Astrocyte (in vitro differentiated cells and primary cell): Measurements from ENCODE around the gene EYS. TPM values are rescaled to one million over a fixed set of nuclear protein-coding genes. Genes with fewer than 3 reads are reported as not detected.
A peak's percentile ranks its signal among the peaks of the same experiment; 100 is the strongest.

ENCODE experiments used
- DNase-seq: peaks from one replicate; pipeline ENCODE4 v3.0.0-alpha.2; 2010; ENCODE audit warnings: low read depth
- FAIRE-seq: peaks from 2 replicates; lab custom pipeline; 2011; peaks lifted over from hg19 to GRCh38; lab: Jason Lieb, UNC
- H2AFZ ChIP-seq: 2 replicates; pipeline ENCODE4 v1.6.0; 2012; ENCODE audit warnings: low read depth, low read length, inconsistent platforms
- H3K27ac ChIP-seq: 2 replicates; pipeline ENCODE4 v1.5.1; 2011; ENCODE audit warnings: low read depth, low read length, inconsistent platforms
- H3K27me3 ChIP-seq: 2 replicates; pipeline ENCODE4 v1.6.0; 2011; ENCODE audit warnings: low read length, inconsistent platforms; ENCODE audit not compliant: insufficient read depth
- H3K36me3 ChIP-seq: 2 replicates; pipeline ENCODE4 v1.5.1; 2011; ENCODE audit warnings: low read length, inconsistent platforms; ENCODE audit not compliant: insufficient read depth
- H3K4me1 ChIP-seq: 2 replicates; pipeline ENCODE4 v1.5.1; 2011; ENCODE audit warnings: low read length, inconsistent platforms; ENCODE audit not compliant: insufficient read depth
- H3K4me2 ChIP-seq: 2 replicates; pipeline ENCODE4 v1.6.0; 2012; ENCODE audit warnings: low read length, inconsistent platforms
- H3K4me3 ChIP-seq: 2 replicates; pipeline ENCODE4 v1.5.1; 2011; ENCODE audit warnings: low read depth, mild to moderate bottlenecking, low read length, inconsistent platforms; ENCODE audit not compliant: insufficient read depth
- H3K79me2 ChIP-seq: 2 replicates; pipeline ENCODE4 v1.6.0; 2012; ENCODE audit warnings: mild to moderate bottlenecking, low read length, inconsistent platforms; ENCODE audit not compliant: insufficient read depth
- H3K9ac ChIP-seq: 2 replicates; pipeline ENCODE4 v1.6.0; 2012; ENCODE audit warnings: mild to moderate bottlenecking, low read length, inconsistent platforms
- H3K9me3 ChIP-seq: 2 replicates; pipeline ENCODE4 v1.5.1; 2012; ENCODE audit warnings: low read depth, mild to moderate bottlenecking, low read length, inconsistent platforms; ENCODE audit not compliant: insufficient read depth
- H4K20me1 ChIP-seq: 2 replicates; pipeline ENCODE4 v1.6.0; 2012; ENCODE audit warnings: low read length, inconsistent platforms; ENCODE audit not compliant: insufficient read depth
- H3K27ac Mint-ChIP-seq: one replicate; pipeline ENCODE4 v1.8.0; 2021; ENCODE audit warnings: mild to moderate bottlenecking, mixed read lengths; ENCODE audit not compliant: unreplicated experiment
- H3K27me3 Mint-ChIP-seq: one replicate; pipeline ENCODE4 v1.8.0; 2021; ENCODE audit warnings: low read depth, mixed read lengths; ENCODE audit not compliant: unreplicated experiment
- H3K36me3 Mint-ChIP-seq: one replicate; pipeline ENCODE4 v1.8.0; 2021; ENCODE audit warnings: low read depth, mixed read lengths; ENCODE audit not compliant: unreplicated experiment
- H3K4me1 Mint-ChIP-seq: one replicate; pipeline ENCODE4 v1.8.0; 2021; ENCODE audit warnings: low read depth, mixed read lengths; ENCODE audit not compliant: unreplicated experiment
- H3K4me3 Mint-ChIP-seq: one replicate; pipeline ENCODE4 v1.8.0; 2021; ENCODE audit warnings: mild to moderate bottlenecking, moderate library complexity, mixed read lengths; ENCODE audit not compliant: unreplicated experiment
- H3K9me3 Mint-ChIP-seq: one replicate; pipeline ENCODE4 v1.8.0; 2021; ENCODE audit warnings: mild to moderate bottlenecking, mixed read lengths; ENCODE audit not compliant: unreplicated experiment
- EZH2 ChIP-seq: IDR thresholded peaks from 2 replicates; pipeline ENCODE4 v1.6.1; 2012; ENCODE audit warnings: mild to moderate bottlenecking, low read length, inconsistent platforms; ENCODE audit not compliant: insufficient read depth
- total RNA-seq: library from RNA; stranded (reverse); gene quantifications from 2 replicates; pipeline ENCODE4 v1.2.1, GENCODE V29; 2021
- TF ChIP-seq, protein P1 (sequence below): IDR thresholded peaks from 2 replicates; pipeline ENCODE4 v1.5.1; 2011; ENCODE audit warnings: low read depth, mild to moderate bottlenecking, inconsistent platforms, low read length, moderate library complexity; ENCODE audit not compliant: insufficient read depth

Gene EYS
- total RNA-seq, 1 donor from 2014 or later: 0.16 TPM

DNA sequence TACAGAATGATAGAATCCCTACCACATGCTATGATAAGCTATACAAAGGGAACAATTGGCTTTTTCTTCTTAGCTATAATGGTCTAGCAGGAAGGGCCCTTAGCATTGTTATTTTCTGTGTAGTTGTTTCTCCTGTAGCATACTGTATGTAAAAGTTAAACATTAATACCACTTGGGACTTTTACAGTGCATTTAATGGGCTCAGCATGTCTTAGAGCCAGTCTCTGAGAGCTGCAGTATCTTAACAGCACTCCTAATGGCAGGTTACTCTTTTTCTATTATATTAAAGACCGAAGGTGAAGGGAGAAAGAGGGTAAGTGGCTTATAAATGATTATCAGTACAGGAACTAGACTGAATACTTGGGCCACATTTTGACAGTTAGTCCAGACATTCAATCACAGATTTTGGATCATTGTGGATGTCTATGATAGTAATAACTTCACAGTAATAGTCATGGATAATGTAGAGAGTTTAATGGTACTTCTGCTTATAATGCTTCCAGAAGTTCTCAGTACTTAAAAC lies 1780.7 kb downstream of the EYS start:
- no peak overlapping the region for H3K27ac ChIP-seq
- no peak overlapping the region for H3K4me2 ChIP-seq
- DNase-seq: no peak
- Mint-ChIP-seq H3K4me1 (no peaks in the 10 kb centered on the region), H3K27ac (no peak overlapping the region), H3K27me3 (no peaks in the 10 kb centered on the region), H3K4me3 (no peak overlapping the region), H3K9me3 (no peaks in the 10 kb centered on the region), H3K36me3 (no peaks in the 10 kb centered on the region)
- no peaks in the 10 kb centered on the region for H3K36me3 ChIP-seq
- no peaks in the 10 kb centered on the region for H3K4me1 ChIP-seq
- no peak overlapping the region for H3K9ac ChIP-seq
- no peaks in the 10 kb centered on the region for H3K9me3 ChIP-seq
- TF ChIP-seq EZH2: no peak
- TF ChIP-seq, protein P1, sequence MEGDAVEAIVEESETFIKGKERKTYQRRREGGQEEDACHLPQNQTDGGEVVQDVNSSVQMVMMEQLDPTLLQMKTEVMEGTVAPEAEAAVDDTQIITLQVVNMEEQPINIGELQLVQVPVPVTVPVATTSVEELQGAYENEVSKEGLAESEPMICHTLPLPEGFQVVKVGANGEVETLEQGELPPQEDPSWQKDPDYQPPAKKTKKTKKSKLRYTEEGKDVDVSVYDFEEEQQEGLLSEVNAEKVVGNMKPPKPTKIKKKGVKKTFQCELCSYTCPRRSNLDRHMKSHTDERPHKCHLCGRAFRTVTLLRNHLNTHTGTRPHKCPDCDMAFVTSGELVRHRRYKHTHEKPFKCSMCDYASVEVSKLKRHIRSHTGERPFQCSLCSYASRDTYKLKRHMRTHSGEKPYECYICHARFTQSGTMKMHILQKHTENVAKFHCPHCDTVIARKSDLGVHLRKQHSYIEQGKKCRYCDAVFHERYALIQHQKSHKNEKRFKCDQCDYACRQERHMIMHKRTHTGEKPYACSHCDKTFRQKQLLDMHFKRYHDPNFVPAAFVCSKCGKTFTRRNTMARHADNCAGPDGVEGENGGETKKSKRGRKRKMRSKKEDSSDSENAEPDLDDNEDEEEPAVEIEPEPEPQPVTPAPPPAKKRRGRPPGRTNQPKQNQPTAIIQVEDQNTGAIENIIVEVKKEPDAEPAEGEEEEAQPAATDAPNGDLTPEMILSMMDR: no peak
- no peak overlapping the region for H2AFZ ChIP-seq
- no peaks in the 10 kb centered on the region for H3K27me3 ChIP-seq
- no peaks in the 10 kb centered on the region for H4K20me1 ChIP-seq
- no peaks in the 10 kb centered on the region for H3K79me2 ChIP-seq
- no peak overlapping the region for H3K4me3 ChIP-seq
- no peak for FAIRE-seq

DNA sequence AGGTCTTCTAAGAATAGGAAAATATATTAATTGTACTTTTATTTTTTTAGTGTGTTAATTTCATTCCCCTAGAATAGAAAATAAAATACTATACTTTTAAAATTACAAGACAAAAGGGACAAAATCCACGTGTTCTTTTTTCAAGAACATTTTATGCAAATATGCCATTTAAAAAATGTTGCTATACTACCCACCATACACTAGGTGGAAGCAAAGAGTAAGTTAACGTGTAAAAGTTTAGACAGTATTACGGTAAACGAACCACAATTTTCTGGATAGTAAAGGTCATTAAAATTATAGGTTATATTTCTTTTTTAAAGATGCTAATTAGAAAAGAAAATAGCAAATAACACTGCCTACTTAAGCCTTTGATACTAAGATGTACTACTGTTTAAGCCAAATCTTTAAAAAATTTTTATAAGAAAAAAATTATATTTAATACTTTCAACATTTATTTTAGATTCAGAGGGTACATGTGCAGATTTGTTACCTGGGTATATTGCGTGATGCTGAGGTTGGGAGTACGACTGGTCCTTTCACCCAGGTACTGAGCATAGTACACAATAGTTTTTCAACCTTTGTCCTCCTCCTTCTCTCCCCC lies 1783.8 kb downstream of the EYS start:
- H3K4me3 Mint-ChIP-seq: no peak overlapping the region
- H3K9me3 Mint-ChIP-seq: no peaks in the 10 kb centered on the region
- peak; percentile 20 for DNase-seq
- H3K4me3 ChIP-seq: no peak overlapping the region
- no peak overlapping the region for H3K9ac ChIP-seq
- no peaks in the 10 kb centered on the region for H3K9me3 ChIP-seq
- no peaks in the 10 kb centered on the region for H3K27me3 ChIP-seq
- FAIRE-seq: no peak
- no peaks in the 10 kb centered on the region for H3K79me2 ChIP-seq
- TF ChIP-seq, protein P1: peak; percentile 56
- no peak for TF ChIP-seq EZH2
- no peaks in the 10 kb centered on the region for H4K20me1 ChIP-seq
- no peaks in the 10 kb centered on the region for H3K4me1 Mint-ChIP-seq
- H3K27ac ChIP-seq: no peak overlapping the region
- no peak overlapping the region for H3K4me2 ChIP-seq
- no peaks in the 10 kb centered on the region for H3K4me1 ChIP-seq
- no peaks in the 10 kb centered on the region for H3K36me3 ChIP-seq
- no peak overlapping the region for H2AFZ ChIP-seq
- H3K27ac Mint-ChIP-seq: no peak overlapping the region
- H3K27me3 Mint-ChIP-seq: peaks cover 4% of the 10 kb centered on the region
- H3K36me3 Mint-ChIP-seq: no peaks in the 10 kb centered on the region

DNA sequence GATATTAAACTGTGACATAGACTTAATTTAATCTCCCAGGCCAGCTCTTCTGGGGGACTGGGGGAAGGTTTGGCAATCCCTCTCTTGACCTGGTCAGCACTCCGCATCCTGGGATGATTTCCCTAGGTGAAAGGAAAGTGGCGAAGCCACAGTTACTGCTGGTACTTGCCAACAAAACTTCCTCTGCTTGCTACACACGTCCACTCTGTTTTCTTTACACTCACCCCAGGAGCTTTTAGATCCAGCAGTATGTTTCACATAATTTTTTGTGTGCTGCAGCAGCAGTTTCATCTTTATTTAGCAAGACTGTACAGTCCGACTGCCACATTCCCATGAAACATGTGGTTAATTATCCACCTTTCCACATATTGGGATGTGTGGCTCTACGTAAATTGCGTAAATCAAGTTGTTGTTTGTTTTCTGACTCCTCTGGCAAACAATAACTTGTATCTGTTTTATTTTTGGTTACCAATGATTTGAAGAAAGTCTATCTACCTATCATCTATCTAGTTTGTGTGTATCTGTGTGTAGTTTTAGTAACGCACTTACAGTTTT lies 1787.4 kb downstream of the EYS start:
- no peak overlapping the region for H3K27ac Mint-ChIP-seq
- Histone ChIP-seq H3K27me3 (no peaks in the 10 kb centered on the region), H3K4me1 (no peaks in the 10 kb centered on the region), H3K9me3 (no peaks in the 10 kb centered on the region), H4K20me1 (no peaks in the 10 kb centered on the region), H3K27ac (no peak overlapping the region), H3K4me2 (no peak overlapping the region), H3K4me3 (no peak overlapping the region), H3K36me3 (no peaks in the 10 kb centered on the region), H2AFZ (no peak overlapping the region), H3K79me2 (no peaks in the 10 kb centered on the region), H3K9ac (no peak overlapping the region)
- DNase-seq (no peak), FAIRE-seq (no peak)
- H3K4me1 Mint-ChIP-seq: no peaks in the 10 kb centered on the region
- no peaks in the 10 kb centered on the region for H3K9me3 Mint-ChIP-seq
- TF ChIP-seq EZH2: no peak
- TF ChIP-seq, protein P1: no peak
- H3K27me3 Mint-ChIP-seq: peaks cover 4% of the 10 kb centered on the region
- H3K36me3 Mint-ChIP-seq: no peaks in the 10 kb centered on the region
- no peak overlapping the region for H3K4me3 Mint-ChIP-seq
